HG03565 (cell line): Measurements from ENCODE around the gene LTO1.

Experiments
- ATAC-seq: cut with Tn5 transposase; IDR thresholded peaks from one replicate; pipeline ENCODE4 v1.9.1; 2021; ENCODE audit warnings: mild to moderate bottlenecking, moderate library complexity; ENCODE audit not compliant: unreplicated experiment

The LTO1 gene

GRCh38 chr11:69674886-69675714 is at the start of gene LTO1:
Gene LTO1 (minus strand): TSS chr11:69675353. CDS start chr11:69675239, 114 bp downstream.
- peak; percentile 77 for ATAC-seq

GRCh38 chr11:69721745-69722144 is 46.6 kb upstream of the LTO1 start:
- ATAC-seq = no peak

GRCh38 chr11:69721106-69721505 is 46.0 kb upstream of the LTO1 start:
- ATAC-seq = no peak

- ATAC-seq = no peak
These were observed 43.8 kb upstream of the LTO1 start for GRCh38 chr11:69718912-69719311.

GRCh38 chr11:69718147-69718546 is 43.0 kb upstream of the LTO1 start:
- no peak for ATAC-seq

GRCh38 chr11:69716891-69717747 is 42.0 kb upstream of the LTO1 start:
- no peak for ATAC-seq

GRCh38 chr11:69716099-69716498 is 40.9 kb upstream of the LTO1 start:
- ATAC-seq = no peak

- no peak for ATAC-seq
These were observed 40.3 kb upstream of the LTO1 start for GRCh38 chr11:69715446-69715845.

GRCh38 chr11:69711822-69712801 is 37.0 kb upstream of the LTO1 start:
- ATAC-seq = no peak

GRCh38 chr11:69708736-69709401 is 33.7 kb upstream of the LTO1 start:
- ATAC-seq = no peak

GRCh38 chr11:69707176-69707575 is 32.0 kb upstream of the LTO1 start:
- ATAC-seq = no peak

GRCh38 chr11:69705901-69706787 is 31.0 kb upstream of the LTO1 start:
- ATAC-seq = no peak

GRCh38 chr11:69705351-69705811 is 30.2 kb upstream of the LTO1 start:
- no peak for ATAC-seq

GRCh38 chr11:69704508-69705253 is 29.5 kb upstream of the LTO1 start:
- ATAC-seq = no peak

- no peak for ATAC-seq
These were observed 28.8 kb upstream of the LTO1 start, which contains the start of gene FGF19 for GRCh38 chr11:69703768-69704507. Gene FGF19 (minus strand): TSS chr11:69704022. CDS start chr11:69703876, 146 bp downstream.

GRCh38 chr11:69703453-69703767 is 28.3 kb upstream of the LTO1 start:
- ATAC-seq = no peak

GRCh38 chr11:69702769-69703452 is 27.8 kb upstream of the LTO1 start:
- no peak for ATAC-seq
